ENCODE data around the gene UBL7. TPM values are rescaled to one million over a fixed set of nuclear protein-coding genes. Genes with fewer than 3 reads are reported as not detected.

UBL7 gene
- total and polyA plus RNA-seq, 10 of the 15 experiments (the other 5 are each of a cell fraction or from before 2014, with no cell fraction given) = 25.9 to 145 (median 90.1) TPM

DNA sequence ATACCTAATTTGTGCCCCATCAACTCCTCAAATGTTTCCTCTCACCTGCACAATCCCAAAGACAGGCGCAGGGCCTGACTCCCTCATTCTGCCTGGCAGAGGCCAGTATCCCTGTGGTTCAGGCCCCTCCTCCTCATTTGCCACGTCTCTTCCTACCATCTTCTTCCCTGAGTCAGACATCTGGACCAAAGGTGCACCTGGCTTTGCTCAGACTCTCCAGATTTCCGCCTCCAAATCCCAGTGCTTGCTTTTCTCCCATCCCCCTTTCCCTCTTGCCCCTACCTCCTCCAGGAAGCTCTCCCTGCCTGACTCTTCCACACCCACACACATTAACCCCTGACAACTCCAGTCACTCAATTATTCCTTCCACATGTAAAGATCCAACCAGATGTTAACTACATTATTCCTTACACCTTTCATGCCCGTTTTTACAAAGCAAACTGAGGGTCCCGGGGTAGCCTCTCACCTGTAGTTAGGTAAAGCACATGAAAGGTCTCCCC, 46.8 kb downstream of the UBL7 start:
- H3K4me3 ChIP-seq = no peak overlapping the region
- H3K36me3 ChIP-seq (ENCODE audit: control insufficient read depth in 2 of 2, insufficient read depth in 2 of 2, low read length in 1 of 2) = peaks cover 67 to 83% of the 10 kb centered on the region in 2 experiments
- no peak overlapping the region for H2AFZ ChIP-seq (ENCODE audit: control insufficient read depth, low read depth, low read length)
- SMC1A ChIA-PET (ENCODE audit: uncharacterized antibody, unreplicated experiment) = interaction anchor here (1.1 kb wide), 1 partner anchor 12 kb away, joined by 3 read pairs; no protein-coding TSS in a partner anchor
- TF ChIP-seq TCF12 (IDR thresholded peaks at IDR 0.05; ENCODE audit: low read depth, low read length) (no peak), POLR2AphosphoS5 (IDR thresholded peaks at IDR 0.05; ENCODE audit: low read length) (0 out of 2 replicates have a peak, but pooled peaks have one; percentile 13)
- no peak for FAIRE-seq
- no peaks in the 10 kb centered on the region for H3K27me3 ChIP-seq (replicated peaks in 1 of 2; ENCODE audit: control insufficient read depth in 2 of 2, insufficient read depth in 2 of 2, low read length in 1 of 2)
- CTCF ChIA-PET = interaction anchor here (1.2 kb wide), 1 partner anchor 25 kb away, joined by 3 read pairs; no protein-coding TSS in a partner anchor
- DNase-seq (ENCODE audit: low read depth, low spot score) = no peak
- BruUV-seq (replicated peaks) = no TSS peak
- POLR2A ChIA-PET = interaction anchor here (1.5 kb wide), 1 partner anchor 10 kb away, joined by 4 read pairs; no protein-coding TSS in a partner anchor
- H3K9ac ChIP-seq (ENCODE audit: control insufficient read depth, insufficient read depth, low read length) = no peak overlapping the region
- no peak overlapping the region for H3K27ac ChIP-seq (ENCODE audit: control insufficient read depth, insufficient read depth)
- no peak for ATAC-seq
- H3K79me2 ChIP-seq (ENCODE audit: control insufficient read depth, insufficient read depth, low read length) = peaks cover 45% of the 10 kb centered on the region
- in situ Hi-C loops (cut with MboI) (no loop called here), intact Hi-C loops (cut with micrococcal nuclease; ENCODE audit: unreplicated experiment) (no loop called here)
- no peaks in the 10 kb centered on the region for H3K9me3 ChIP-seq (replicated peaks; ENCODE audit: control insufficient read depth, insufficient read depth, low read length)
- WGBS (ENCODE audit: insufficient coverage, insufficient replicate concordance, low lambda C conversion rate, missing lambda C conversion rate) = 75% methylated on average over 5 of the region's 5 CpGs
- H3K4me1 ChIP-seq (ENCODE audit: control insufficient read depth, insufficient read depth, low read length) = peaks cover 12% of the 10 kb centered on the region
- RAD21 ChIA-PET (ENCODE audit: unreplicated experiment) = no interaction called here
- 0 out of 2 replicates have a peak, but pooled peaks cover 7% of the 10 kb centered on the region for H4K20me1 ChIP-seq (ENCODE audit: control insufficient read depth, insufficient read depth)
- H3K4me2 ChIP-seq (ENCODE audit: control insufficient read depth, insufficient read depth) = no peak overlapping the region

- H3K4me2 ChIP-seq (ENCODE audit: control insufficient read depth, insufficient read depth) = no peak overlapping the region
- in situ Hi-C loops (cut with MboI) = no loop called here
- no peaks in the 10 kb centered on the region for H3K9me3 ChIP-seq (replicated peaks; ENCODE audit: control insufficient read depth, insufficient read depth, low read length)
- no peak for DNase-seq (ENCODE audit: low read depth, low spot score)
- intact Hi-C loops (cut with micrococcal nuclease; ENCODE audit: unreplicated experiment) = no loop called here
- ChIA-PET CTCF (interaction anchor here (0.6 to 1.2 kb wide), 3 partner anchors 14 to 54 kb away, joined by 3 read pairs; no protein-coding TSS in a partner anchor), SMC1A (ENCODE audit: uncharacterized antibody, unreplicated experiment) (interaction anchor here (1.1 kb wide), 1 partner anchor 11 kb away, joined by 3 read pairs; no protein-coding TSS in a partner anchor), RAD21 (ENCODE audit: unreplicated experiment) (no interaction called here), POLR2A (interaction anchor here (1.5 to 15.4 kb wide), 2 partner anchors 9 to 14 kb away, joined by 4 to 325 read pairs; partner anchors contain the start of gene SEMA7A)
- peaks cover 39% of the 10 kb centered on the region for H3K79me2 ChIP-seq (ENCODE audit: control insufficient read depth, insufficient read depth, low read length)
- 74% methylated on average over 9 of the region's 9 CpGs for WGBS (ENCODE audit: insufficient coverage, insufficient replicate concordance, low lambda C conversion rate, missing lambda C conversion rate)
- TF ChIP-seq POLR2AphosphoS5 (IDR thresholded peaks at IDR 0.05; ENCODE audit: low read length) (peak; percentile 3; the same call in 1 of the 2 replicates), POLR2A (IDR thresholded peaks at IDR 0.05; ENCODE audit: low read depth, low read length) (peak; percentile 56)
- TF ChIP-seq, protein P1, sequence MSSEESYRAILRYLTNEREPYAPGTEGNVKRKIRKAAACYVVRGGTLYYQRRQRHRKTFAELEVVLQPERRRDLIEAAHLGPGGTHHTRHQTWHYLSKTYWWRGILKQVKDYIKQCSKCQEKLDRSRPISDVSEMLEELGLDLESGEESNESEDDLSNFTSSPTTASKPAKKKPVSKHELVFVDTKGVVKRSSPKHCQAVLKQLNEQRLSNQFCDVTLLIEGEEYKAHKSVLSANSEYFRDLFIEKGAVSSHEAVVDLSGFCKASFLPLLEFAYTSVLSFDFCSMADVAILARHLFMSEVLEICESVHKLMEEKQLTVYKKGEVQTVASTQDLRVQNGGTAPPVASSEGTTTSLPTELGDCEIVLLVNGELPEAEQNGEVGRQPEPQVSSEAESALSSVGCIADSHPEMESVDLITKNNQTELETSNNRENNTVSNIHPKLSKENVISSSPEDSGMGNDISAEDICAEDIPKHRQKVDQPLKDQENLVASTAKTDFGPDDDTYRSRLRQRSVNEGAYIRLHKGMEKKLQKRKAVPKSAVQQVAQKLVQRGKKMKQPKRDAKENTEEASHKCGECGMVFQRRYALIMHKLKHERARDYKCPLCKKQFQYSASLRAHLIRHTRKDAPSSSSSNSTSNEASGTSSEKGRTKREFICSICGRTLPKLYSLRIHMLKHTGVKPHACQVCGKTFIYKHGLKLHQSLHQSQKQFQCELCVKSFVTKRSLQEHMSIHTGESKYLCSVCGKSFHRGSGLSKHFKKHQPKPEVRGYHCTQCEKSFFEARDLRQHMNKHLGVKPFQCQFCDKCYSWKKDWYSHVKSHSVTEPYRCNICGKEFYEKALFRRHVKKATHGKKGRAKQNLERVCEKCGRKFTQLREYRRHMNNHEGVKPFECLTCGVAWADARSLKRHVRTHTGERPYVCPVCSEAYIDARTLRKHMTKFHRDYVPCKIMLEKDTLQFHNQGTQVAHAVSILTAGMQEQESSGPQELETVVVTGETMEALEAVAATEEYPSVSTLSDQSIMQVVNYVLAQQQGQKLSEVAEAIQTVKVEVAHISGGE (CRISPR knock-in tag; IDR thresholded peaks at IDR 0.05) = no peak
- H3K4me3 ChIP-seq = no peak overlapping the region
- H4K20me1 ChIP-seq (ENCODE audit: control insufficient read depth, insufficient read depth) = 0 out of 2 replicates have a peak, but pooled peaks cover 7% of the 10 kb centered on the region
- H3K9ac ChIP-seq (ENCODE audit: control insufficient read depth, insufficient read depth, low read length) = no peak overlapping the region
- H3K4me1 ChIP-seq (ENCODE audit: control insufficient read depth, insufficient read depth, low read length) = peaks cover 8% of the 10 kb centered on the region
- H3K36me3 ChIP-seq (ENCODE audit: control insufficient read depth in 2 of 2, insufficient read depth in 2 of 2, low read length in 1 of 2) = peaks cover 62 to 78% of the 10 kb centered on the region in 2 experiments
- ATAC-seq = no peak
- TSS peak; percentile 29 for BruUV-seq (replicated peaks)
- no peaks in the 10 kb centered on the region for H3K27me3 ChIP-seq (replicated peaks in 1 of 2; ENCODE audit: control insufficient read depth in 2 of 2, insufficient read depth in 2 of 2, low read length in 1 of 2)
- FAIRE-seq = no peak
- H3K27ac ChIP-seq (ENCODE audit: control insufficient read depth, insufficient read depth) = no peak overlapping the region
- H2AFZ ChIP-seq (ENCODE audit: control insufficient read depth, low read depth, low read length) = no peak overlapping the region
These were observed 47.4 kb downstream of the UBL7 start for GRCh38 chr15:74413350-74414080.

Measured in GM12878 (cell line).